Adrenal gland (tissue), 5 donors: ENCODE results near the gene TMEM235.

Source experiments
- CTCF ChIP-seq, 6 experiments: fragments of 450-650 bp in 4 of 6; fragments of 200-600 bp in 2 of 6; sonication (generic) in 1 of 6; IDR thresholded peaks; 1 replicate in 5 of 6; 2 replicates in 1 of 6; pipeline versions ENCODE4 v1.5.1 to v1.8.0; 2016 to 2021; ENCODE audit warnings: antibody characterized with exemption in 6 of 6, mild to moderate bottlenecking in 2 of 6, moderate library complexity in 1 of 6
- POLR2A ChIP-seq, 2 donors: fragments of 450-650 bp; IDR thresholded peaks; one replicate each; pipeline ENCODE4 v1.6.1; 2017; ENCODE audit warnings: antibody characterized with exemption in 2 of 2, mild to moderate bottlenecking in 2 of 2, moderate library complexity in 1 of 2
- donor health status: DM: no; HTN: no; CAD: no.

GRCh38 chr17:78271419-78272170, 40.2 kb downstream of the TMEM235 start:
- TF ChIP-seq CTCF (IDR thresholded peaks at IDR 0.05): no peak
- no peak for TF ChIP-seq POLR2A (IDR thresholded peaks at IDR 0.05)
